ENCODE measurements around the gene CKB. TPM values are rescaled to one million over a fixed set of nuclear protein-coding genes. Genes with fewer than 3 reads are reported as not detected.

CKB gene
- total RNA-seq, 3 donors from 2014 or later = 4.1 to 7.6 (median 6.7) TPM

DNA sequence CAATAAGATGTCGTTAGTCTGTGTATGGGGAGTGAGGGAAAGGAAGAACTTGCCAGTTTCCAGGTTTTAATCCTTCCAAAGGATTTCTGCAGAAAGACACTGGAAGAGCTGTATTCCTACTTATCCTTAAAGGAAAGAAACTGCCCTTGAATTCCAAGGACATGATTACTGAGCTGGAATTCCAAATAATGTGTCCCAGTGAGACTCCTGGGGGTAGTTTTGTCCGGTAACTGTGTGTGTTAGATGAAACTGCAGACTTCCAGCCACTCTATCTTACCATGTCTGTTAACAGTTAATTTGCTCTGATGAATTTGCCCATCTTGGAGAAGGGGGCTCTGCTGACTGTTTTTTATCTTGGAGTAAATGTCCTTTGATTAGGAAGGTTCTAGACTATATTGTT lies 33.0 kb downstream of the CKB start:
- DNase-seq (no peak), ATAC-seq (no peak)
- Mint-ChIP-seq H3K4me1 (ENCODE audit: low read depth) (no peaks in the 10 kb centered on the region), H3K36me3 (ENCODE audit: insufficient read depth) (peaks cover 21% of the 10 kb centered on the region), H3K9me3 (no peaks in the 10 kb centered on the region), H3K4me3 (no peak overlapping the region), H3K27me3 (ENCODE audit: low read depth) (no peaks in the 10 kb centered on the region)

DNA sequence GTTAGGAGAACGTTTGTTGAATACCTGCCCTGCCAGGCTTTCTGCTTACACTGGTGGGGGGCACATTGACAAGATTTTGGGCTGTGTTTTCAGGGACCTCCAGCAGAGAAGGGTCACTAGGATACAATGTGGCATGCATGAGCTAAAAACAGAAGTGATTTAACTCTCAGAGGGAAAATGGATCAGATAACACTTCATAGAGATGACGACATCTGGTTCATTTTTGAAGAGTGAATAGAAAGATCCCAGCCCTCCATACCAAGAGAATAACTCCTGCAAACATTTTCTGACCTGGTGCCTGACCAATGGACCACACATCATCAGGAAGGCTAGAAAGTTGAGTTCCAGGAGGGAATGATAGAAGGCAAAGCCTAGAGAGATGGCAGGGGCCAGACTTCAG lies 33.7 kb downstream of the CKB start:
- no peak for ATAC-seq
- no peak overlapping the region for H3K4me3 Mint-ChIP-seq
- no peaks in the 10 kb centered on the region for H3K4me1 Mint-ChIP-seq (ENCODE audit: low read depth)
- no peaks in the 10 kb centered on the region for H3K9me3 Mint-ChIP-seq
- no peaks in the 10 kb centered on the region for H3K27me3 Mint-ChIP-seq (ENCODE audit: low read depth)
- H3K36me3 Mint-ChIP-seq (ENCODE audit: insufficient read depth) = peaks cover 21% of the 10 kb centered on the region
- no peak for DNase-seq

GRCh38 chr14:103488071-103488470 lies 34.6 kb downstream of the CKB start:
- ATAC-seq = no peak
- Mint-ChIP-seq H3K36me3 (ENCODE audit: insufficient read depth) (peaks cover 26% of the 10 kb centered on the region), H3K27me3 (ENCODE audit: low read depth) (no peaks in the 10 kb centered on the region), H3K4me1 (ENCODE audit: low read depth) (no peaks in the 10 kb centered on the region), H3K4me3 (no peak overlapping the region), H3K9me3 (no peaks in the 10 kb centered on the region)
- no peak for DNase-seq

DNA sequence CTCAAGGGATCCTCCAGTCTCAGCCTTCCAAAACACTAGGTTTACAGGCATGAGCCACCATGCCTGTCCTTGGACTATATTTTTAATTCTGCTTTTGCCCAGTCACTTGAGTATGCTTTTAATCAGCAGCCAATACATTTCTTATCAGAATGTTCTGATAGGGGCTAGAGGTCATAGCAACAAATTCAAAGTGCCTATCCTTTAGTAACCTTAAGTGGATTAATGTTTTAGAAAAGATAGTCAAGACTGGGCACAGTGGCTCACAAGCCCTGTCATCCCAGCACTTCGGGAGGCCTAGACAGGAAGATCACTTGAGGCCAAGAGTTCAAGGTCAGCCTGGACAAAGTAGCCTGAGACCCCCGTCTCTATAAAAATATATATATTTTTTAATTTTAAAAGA lies 37.1 kb downstream of the CKB start:
- no peaks in the 10 kb centered on the region for H3K27me3 Mint-ChIP-seq (ENCODE audit: low read depth)
- DNase-seq (no peak), ATAC-seq (no peak)
- no peak overlapping the region for H3K4me3 Mint-ChIP-seq
- H3K36me3 Mint-ChIP-seq (ENCODE audit: insufficient read depth) = peaks cover 36% of the 10 kb centered on the region
- peaks cover 10% of the 10 kb centered on the region for H3K4me1 Mint-ChIP-seq (ENCODE audit: low read depth)
- H3K9me3 Mint-ChIP-seq = no peaks in the 10 kb centered on the region

GRCh38 chr14:103483600-103483999 lies 39.0 kb downstream of the CKB start:
- DNase-seq (no peak), ATAC-seq (no peak)
- no peaks in the 10 kb centered on the region for H3K9me3 Mint-ChIP-seq

GRCh38 chr14:103480595-103480994 lies 42.0 kb downstream of the CKB start:
- Mint-ChIP-seq H3K4me3 (no peak overlapping the region), H3K9me3 (no peaks in the 10 kb centered on the region), H3K36me3 (ENCODE audit: insufficient read depth) (peaks cover 38% of the 10 kb centered on the region), H3K27me3 (ENCODE audit: low read depth) (no peaks in the 10 kb centered on the region), H3K4me1 (ENCODE audit: low read depth) (peaks cover 15% of the 10 kb centered on the region)
- DNase-seq (no peak), ATAC-seq (peak; percentile 67 to 80)

More at GRCh38 chr14:103483600-103483999, 39.0 kb downstream of the CKB start:
- Mint-ChIP-seq H3K27me3 (ENCODE audit: low read depth) (no peaks in the 10 kb centered on the region), H3K4me1 (ENCODE audit: low read depth) (peaks cover 15% of the 10 kb centered on the region), H3K36me3 (ENCODE audit: insufficient read depth) (peaks cover 32% of the 10 kb centered on the region), H3K4me3 (no peak overlapping the region)

- no peak for ATAC-seq
- peaks cover 15% of the 10 kb centered on the region for H3K4me1 Mint-ChIP-seq (ENCODE audit: low read depth)
- H3K9me3 Mint-ChIP-seq = no peaks in the 10 kb centered on the region
These were observed 46.0 kb downstream of the CKB start for GRCh38 chr14:103476631-103477030.

DNA sequence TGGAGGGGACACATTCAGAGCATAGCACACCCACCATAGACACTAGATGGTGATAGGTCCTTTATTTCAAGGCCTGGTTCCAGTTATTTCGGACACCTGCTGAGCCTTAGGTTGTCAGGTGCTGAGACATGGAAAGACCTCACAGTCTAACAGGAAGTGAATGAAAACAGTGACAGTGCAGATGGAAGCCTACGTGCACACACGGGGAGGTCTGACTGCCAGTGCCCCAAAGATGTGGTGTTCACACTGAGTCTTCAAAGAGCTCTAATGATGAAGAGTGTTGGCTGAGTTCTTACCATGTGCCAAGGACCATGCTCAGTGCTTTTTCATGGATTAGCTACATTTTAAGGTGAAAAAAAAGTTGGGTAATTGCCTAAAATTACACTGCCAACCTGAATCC lies 46.6 kb downstream of the CKB start:
- no peak overlapping the region for H3K4me3 Mint-ChIP-seq
- peaks cover 11% of the 10 kb centered on the region for H3K4me1 Mint-ChIP-seq (ENCODE audit: low read depth)
- no peaks in the 10 kb centered on the region for H3K9me3 Mint-ChIP-seq
- peaks cover 47% of the 10 kb centered on the region for H3K36me3 Mint-ChIP-seq (ENCODE audit: insufficient read depth)
- no peak for DNase-seq
- ATAC-seq = no peak
- H3K27me3 Mint-ChIP-seq (ENCODE audit: low read depth) = no peaks in the 10 kb centered on the region

More at GRCh38 chr14:103476631-103477030, 46.0 kb downstream of the CKB start:
- Mint-ChIP-seq H3K4me3 (no peak overlapping the region), H3K36me3 (ENCODE audit: insufficient read depth) (peaks cover 48% of the 10 kb centered on the region), H3K27me3 (ENCODE audit: low read depth) (no peaks in the 10 kb centered on the region)
- DNase-seq = no peak

GRCh38 chr14:103474893-103475292 lies 47.7 kb downstream of the CKB start:
- no peaks in the 10 kb centered on the region for H3K9me3 Mint-ChIP-seq
- DNase-seq (no peak), ATAC-seq (no peak)
- peaks cover 45% of the 10 kb centered on the region for H3K36me3 Mint-ChIP-seq (ENCODE audit: insufficient read depth)
- H3K4me1 Mint-ChIP-seq (ENCODE audit: low read depth) = no peaks in the 10 kb centered on the region
- H3K4me3 Mint-ChIP-seq = no peak overlapping the region
- H3K27me3 Mint-ChIP-seq (ENCODE audit: low read depth) = no peaks in the 10 kb centered on the region

- Mint-ChIP-seq H3K4me3 (no peak overlapping the region), H3K4me1 (ENCODE audit: low read depth) (no peaks in the 10 kb centered on the region), H3K9me3 (no peaks in the 10 kb centered on the region), H3K27me3 (ENCODE audit: low read depth) (no peaks in the 10 kb centered on the region), H3K36me3 (ENCODE audit: insufficient read depth) (peaks cover 48% of the 10 kb centered on the region)
- no peak for DNase-seq
- no peak for ATAC-seq
These were observed 49.7 kb downstream of the CKB start for GRCh38 chr14:103472939-103473338.

Other genes with a start within 250 kb of the CKB start
- 100 to 1,000 TPM; 434 to 457 (median 451) TPM for gene EIF5, start 188.6 kb downstream of the CKB start, total RNA-seq
- gene MARK3, start 137.4 kb downstream of the CKB start, total RNA-seq = 10 to 100 TPM; 79.9 to 96.2 (median 95.5) TPM
- gene TRMT61A, start 6.4 kb upstream of the CKB start, total RNA-seq = 10 to 100 TPM; 53.0 to 62.2 (median 61.5) TPM
- gene BAG5, start 39.8 kb upstream of the CKB start, total RNA-seq = 10 to 100 TPM; 31.4 to 35.6 (median 32.2) TPM
- gene COA8, start 40.1 kb upstream of the CKB start, total RNA-seq = 10 to 100 TPM; 42.0 to 53.2 (median 49.2) TPM
- 100 to 1,000 TPM; 102 to 127 (median 110) TPM for gene KLC1, start 106.4 kb upstream of the CKB start, total RNA-seq
- 10 to 100 TPM; 60.6 to 74.0 (median 69.5) TPM for gene XRCC3, start 192.6 kb upstream of the CKB start, total RNA-seq
- 10 to 100 TPM; 13.6 to 19.1 (median 13.7) TPM for gene ZFYVE21, start 193.0 kb upstream of the CKB start, total RNA-seq